Activated CD4-positive, CD25-positive, alpha-beta regulatory T cell treated with anti-CD3 and anti-CD28 coated beads, Interleukin-2, amount 50 U/mL, for 24 hours (primary cell): Measurements from ENCODE around the gene ATP6V0E2.
"Not testable (repeated sequence)": the region's sequence is repeated elsewhere in the genome, so short reads cannot be mapped to it uniquely, and the experiment has no call there.

Source experiments
- ATAC-seq, 2 donors: fragments of 150-1000 bp; cut with Tn5 transposase; one replicate each; pipeline ENCODE4 v1.10.0; 2021; ENCODE audit warnings: mild to moderate bottlenecking in 1 of 2, moderate library complexity in 1 of 2

The ATP6V0E2 gene

DNA sequence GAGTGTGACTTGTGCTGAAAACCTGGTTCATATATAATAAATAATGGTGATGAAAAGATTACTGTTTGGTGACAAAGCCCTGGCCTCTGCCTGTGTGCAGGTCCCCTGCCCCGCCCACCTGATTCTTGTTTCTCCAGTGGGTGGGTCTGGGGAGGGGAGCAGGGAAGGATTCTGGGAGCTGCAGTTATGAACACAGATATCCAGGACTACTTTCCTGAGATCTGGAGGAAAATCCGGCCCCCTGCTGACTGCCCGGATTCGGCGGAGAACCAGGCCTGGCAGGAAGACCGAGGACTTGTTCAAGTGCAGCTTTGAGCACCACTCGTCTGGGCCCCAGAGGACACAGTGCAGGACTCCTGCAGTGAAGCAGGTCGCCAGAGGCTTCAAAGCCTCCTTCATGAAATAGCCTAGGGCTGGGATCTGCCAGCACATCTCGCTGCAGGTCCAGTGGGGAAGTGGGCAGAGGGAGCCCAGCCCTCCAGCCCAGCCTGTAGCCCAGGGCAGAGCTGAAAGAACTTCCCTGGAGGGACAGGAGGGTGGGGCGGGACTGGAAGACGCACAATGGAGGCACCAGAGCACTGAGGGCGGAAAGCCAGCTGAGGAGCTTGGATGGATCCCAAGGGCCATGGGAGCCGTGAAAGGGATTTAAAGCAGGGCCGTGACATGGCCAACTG is 7.0 kb downstream of the ATP6V0E2 start:
- no peak for ATAC-seq

GRCh38 chr7:149881328-149882247 is 7.8 kb downstream of the ATP6V0E2 start:
- ATAC-seq = no peak

GRCh38 chr7:149882248-149883047 is 8.7 kb downstream of the ATP6V0E2 start:
- ATAC-seq = no peak

DNA sequence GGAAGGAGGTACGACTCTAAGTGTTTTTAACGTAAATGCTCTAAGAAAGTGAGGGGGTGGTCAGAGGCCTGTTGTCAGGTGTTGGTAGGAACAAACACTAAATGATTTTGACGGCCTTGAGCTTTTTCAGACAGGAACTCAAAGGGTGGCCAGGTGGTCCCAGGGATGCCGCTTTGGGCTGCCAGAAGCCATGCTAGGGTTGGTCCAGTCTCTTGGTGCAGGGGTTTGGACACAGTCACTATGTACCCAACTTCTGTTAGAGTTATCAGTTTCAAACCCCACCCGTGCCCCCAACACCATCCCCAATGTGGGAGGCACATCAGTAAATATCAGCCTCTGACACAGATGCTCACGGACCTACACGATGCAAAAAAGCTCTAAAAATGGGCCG is 9.3 kb downstream of the ATP6V0E2 start:
- ATAC-seq = no peak

DNA sequence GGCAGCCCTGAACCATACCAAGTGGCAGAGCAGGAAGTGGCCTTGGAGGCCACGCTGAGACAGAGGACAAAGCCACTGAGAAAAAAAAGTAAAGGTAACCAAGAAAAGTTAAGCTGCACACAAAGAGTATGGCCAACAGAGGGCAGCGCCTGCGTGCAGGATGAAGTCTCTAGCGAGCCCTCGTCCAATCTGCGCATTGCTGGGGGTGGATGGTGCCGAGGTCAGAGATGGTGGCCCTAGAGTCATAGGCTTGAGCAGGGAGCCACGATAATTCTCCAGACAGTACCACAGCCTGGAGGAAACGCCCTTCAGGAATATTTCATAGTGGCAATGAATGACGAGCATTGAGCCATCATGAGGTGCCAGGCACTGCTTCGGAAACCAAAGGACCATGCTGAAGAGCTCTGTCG is 9.7 kb downstream of the ATP6V0E2 start:
- peak; percentile 61 to 75 for ATAC-seq

- no peak for ATAC-seq
Measured at GRCh38 chr7:149884016-149884415, 10.2 kb downstream of the ATP6V0E2 start.

DNA sequence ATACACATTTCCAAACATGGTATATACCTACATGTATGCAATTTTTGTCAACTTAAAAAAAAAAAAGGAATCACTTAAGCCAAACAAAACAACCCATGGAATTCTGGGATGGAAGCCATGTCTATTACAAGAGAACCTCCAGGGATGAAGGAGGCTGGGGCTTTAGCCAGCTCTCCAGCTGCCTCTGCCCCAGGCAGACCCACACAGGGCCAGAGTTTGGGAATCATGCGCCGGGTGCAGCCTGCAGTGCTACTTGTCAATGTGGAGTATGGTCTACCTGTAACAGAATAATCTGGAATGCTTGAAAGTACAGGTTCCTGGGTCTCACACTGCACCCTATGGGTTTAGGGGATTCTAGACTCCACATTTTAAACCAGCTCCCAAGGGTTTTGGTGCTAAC is 10.8 kb downstream of the ATP6V0E2 start:
- no peak for ATAC-seq

GRCh38 chr7:149885191-149886017 is 11.6 kb downstream of the ATP6V0E2 start:
- ATAC-seq = no peak

- ATAC-seq = no peak
Measured at GRCh38 chr7:149886018-149886415, 12.2 kb downstream of the ATP6V0E2 start.

DNA sequence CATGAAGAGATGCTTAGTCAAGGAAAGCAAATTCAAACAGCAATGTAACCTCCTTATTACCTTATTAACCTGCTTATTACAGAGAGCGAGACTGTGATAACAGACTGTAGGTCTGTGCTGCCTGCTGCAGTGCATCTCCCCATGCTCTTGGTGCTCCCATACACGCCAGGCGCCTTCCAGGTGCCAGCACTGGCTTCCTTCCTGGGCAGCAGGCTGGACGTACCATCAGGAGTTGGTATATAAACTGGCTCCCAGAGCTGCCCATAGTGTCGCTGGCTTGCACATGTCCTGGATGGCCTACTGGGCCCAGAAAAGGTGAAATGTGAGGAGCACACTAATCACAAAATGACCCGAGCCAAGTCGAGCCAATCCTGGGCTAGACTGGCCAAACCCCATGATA is 13.5 kb downstream of the ATP6V0E2 start:
- no peak for ATAC-seq

- ATAC-seq = not testable (repeated sequence)
Measured at GRCh38 chr7:149890715-149891114, 16.9 kb downstream of the ATP6V0E2 start.

GRCh38 chr7:149894957-149895356 is 21.2 kb downstream of the ATP6V0E2 start:
- not testable (repeated sequence) for ATAC-seq

- not testable (repeated sequence) for ATAC-seq
Measured at GRCh38 chr7:149907776-149908376, 34.1 kb downstream of the ATP6V0E2 start.

DNA sequence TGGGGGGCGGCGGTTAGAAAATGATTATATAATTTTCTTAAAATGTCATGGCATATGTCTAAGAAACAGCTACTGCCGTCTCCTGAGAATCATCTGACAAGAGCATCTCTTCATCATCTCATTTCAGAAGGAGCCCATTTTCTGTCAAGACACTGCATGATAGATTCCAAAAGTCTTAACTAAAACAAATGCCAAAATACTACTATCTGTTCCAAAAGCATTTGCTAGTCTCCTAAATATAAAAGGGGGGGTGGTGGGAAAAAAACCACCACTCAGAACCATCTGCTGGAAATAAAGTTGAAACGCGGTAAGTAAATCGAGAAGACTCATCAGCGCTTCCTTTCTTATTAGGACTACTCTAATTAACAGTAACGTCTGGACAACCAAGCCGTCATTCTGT is 36.5 kb downstream of the ATP6V0E2 start:
- ATAC-seq = not testable (repeated sequence)

GRCh38 chr7:149912126-149912525 is 38.4 kb downstream of the ATP6V0E2 start:
- ATAC-seq = not testable (repeated sequence)

DNA sequence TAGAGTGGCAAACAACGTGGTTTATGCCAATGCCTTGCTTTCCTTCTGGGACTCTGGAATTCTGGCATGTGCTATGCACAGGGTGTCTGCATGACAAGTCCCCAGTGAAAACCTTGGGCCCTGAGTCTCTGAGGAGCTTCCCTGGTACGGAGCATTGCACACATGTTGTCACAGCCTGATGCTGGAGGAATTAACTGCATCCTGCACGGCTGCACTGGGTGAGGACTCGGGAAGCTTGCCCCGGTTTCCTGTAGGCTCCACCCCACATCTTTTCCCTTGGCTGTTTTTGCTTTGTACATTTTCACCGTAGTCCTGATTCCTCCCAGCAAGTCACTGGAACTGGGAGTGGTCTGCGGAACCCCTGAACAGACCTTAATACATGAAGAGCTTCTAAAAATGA is 52.6 kb downstream of the ATP6V0E2 start:
- ATAC-seq = not testable (repeated sequence)
